Measurements from ENCODE around the gene SLC6A13. TPM values are rescaled to one million over a fixed set of nuclear protein-coding genes. Genes with fewer than 3 reads are reported as not detected.
A peak's percentile ranks its signal among the peaks of the same experiment; 100 is the strongest.

The SLC6A13 gene
- polyA plus RNA-seq, 2 of the 4 experiments (the other 2 are of a cell fraction), result 0.43 to 0.49 TPM

GRCh38 chr12:286531-287300 is 24.1 kb upstream of the SLC6A13 start:
- TF ChIP-seq EHF (CRISPR knock-in tag; IDR thresholded peaks at IDR 0.05), result no peak
- no peak for TF ChIP-seq HES2 (IDR thresholded peaks at IDR 0.05)
- no peak for TF ChIP-seq RCOR1 (IDR thresholded peaks at IDR 0.05; ENCODE audit: low read depth, low read length)
- no peak for TF ChIP-seq GATA3 (IDR thresholded peaks at IDR 0.05; ENCODE audit: borderline replicate concordance)
- TF ChIP-seq POLR2AphosphoS2 (conservative IDR thresholded peaks at IDR 0.05; ENCODE audit: low read length), result no peak
- no peak for TF ChIP-seq BHLHE40 (IDR thresholded peaks at IDR 0.05; ENCODE audit: low read depth, low read length)
- TF ChIP-seq CBX2 (IDR thresholded peaks at IDR 0.05; ENCODE audit: borderline replicate concordance, low read depth), result no peak
- no peak for TF ChIP-seq RARB (CRISPR knock-in tag; IDR thresholded peaks at IDR 0.05)
- TF ChIP-seq JUN (IDR thresholded peaks at IDR 0.05), result no peak
- WGBS (ENCODE audit: missing lambda C conversion rate), result 93% methylated on average over 5 of the region's 5 CpGs
- H3K4me2 ChIP-seq, result no peak overlapping the region
- CTCF ChIA-PET, result interaction anchor here (1.0 kb wide), 1 partner anchor 14 kb away, joined by 3 read pairs; no protein-coding TSS in a partner anchor
- no peaks in the 10 kb centered on the region; the same call in 2 of the 3 replicates for H3K4me1 ChIP-seq
- no peak for DNase-seq (ENCODE audit: low read depth in 1 of 2, low spot score in 1 of 2)
- FAIRE-seq, result peak; percentile 89
- no peak overlapping the region for H3K4me3 ChIP-seq
- no peak overlapping the region for H3K27ac ChIP-seq
- ATAC-seq, result no peak
- POLR2A ChIA-PET, result no interaction called here
- no peaks in the 10 kb centered on the region for H3K9me3 ChIP-seq

DNA sequence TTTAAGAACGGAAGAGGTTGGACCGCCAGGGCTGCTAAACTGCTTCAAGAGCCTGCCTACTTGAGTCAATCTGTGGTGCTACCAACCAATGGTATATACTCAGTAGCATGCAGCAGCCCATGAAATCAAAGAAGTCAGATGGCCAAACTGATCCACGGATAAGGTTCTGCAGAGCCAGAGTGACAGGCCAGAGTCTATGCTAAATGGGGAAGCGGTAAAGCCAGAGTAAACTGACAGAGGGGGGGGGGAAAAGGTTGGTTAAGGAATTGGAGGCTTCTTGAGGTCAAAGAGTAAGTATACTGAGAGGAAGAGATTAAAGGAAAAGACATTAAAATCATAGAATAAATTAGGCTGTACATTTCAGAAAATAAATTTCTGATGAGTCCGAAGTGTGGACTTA is 15.4 kb upstream of the SLC6A13 start:
- TF ChIP-seq CEBPB (IDR thresholded peaks at IDR 0.05), result no peak
- TF ChIP-seq NFE2L2 (conservative IDR thresholded peaks at IDR 0.05; ENCODE audit: low read length), result no peak
- no peak for TF ChIP-seq FOSB (CRISPR knock-in tag; IDR thresholded peaks at IDR 0.05)
- ChIA-PET POLR2A (no interaction called here), CTCF (interaction anchor here (2.5 kb wide), 1 partner anchor 15 kb away, joined by 6 read pairs; the partner anchor contains the start of gene SLC6A13)
- 94% methylated on average over 5 of the region's 5 CpGs for WGBS (ENCODE audit: missing lambda C conversion rate)
- H3K27ac ChIP-seq, result no peak overlapping the region
- H3K4me1 ChIP-seq, result no peaks in the 10 kb centered on the region
- H3K9me3 ChIP-seq, result no peaks in the 10 kb centered on the region
- FAIRE-seq (no peak), ATAC-seq (no peak), DNase-seq (ENCODE audit: low read depth in 1 of 2, low spot score in 1 of 2) (no peak)
- H3K4me2 ChIP-seq, result no peak overlapping the region
- H3K4me3 ChIP-seq, result no peak overlapping the region

DNA sequence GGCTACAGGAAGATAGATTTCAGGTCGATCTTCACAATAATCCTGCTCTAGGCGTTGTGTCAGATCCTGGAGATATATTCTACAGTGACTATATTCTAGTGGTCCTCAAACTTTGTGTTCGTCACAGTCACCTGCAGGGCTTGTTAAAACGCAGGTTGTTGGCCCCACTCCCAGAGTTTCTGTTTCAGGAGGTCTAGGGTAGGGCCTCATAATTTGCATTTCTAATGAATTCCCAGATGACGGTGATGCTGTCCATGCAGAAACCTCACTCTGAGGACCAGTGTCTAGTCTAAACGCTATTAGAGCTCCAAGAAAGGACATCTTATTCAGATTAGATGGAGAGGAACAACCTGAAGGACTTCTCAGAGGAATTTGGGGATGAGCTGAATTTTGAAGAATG is 13.2 kb upstream of the SLC6A13 start:
- 95% methylated on average over 6 of the region's 6 CpGs for WGBS (ENCODE audit: missing lambda C conversion rate)
- POLR2A ChIA-PET, result no interaction called here
- no peak overlapping the region for H3K27ac ChIP-seq
- no peak for DNase-seq (ENCODE audit: low read depth in 1 of 2, low spot score in 1 of 2)
- H3K4me3 ChIP-seq, result no peak overlapping the region
- H3K4me1 ChIP-seq, result no peaks in the 10 kb centered on the region
- H3K9me3 ChIP-seq, result no peaks in the 10 kb centered on the region
- CTCF ChIA-PET, result interaction anchor here (0.7 to 2.5 kb wide), 3 partner anchors 9 to 125 kb away, joined by 3 to 6 read pairs (median 3); partner anchors contain the start of gene SLC6A13
- TF ChIP-seq FOXS1 (CRISPR knock-in tag; IDR thresholded peaks at IDR 0.05) (no peak), ATOH8 (CRISPR knock-in tag; IDR thresholded peaks at IDR 0.05; ENCODE audit: low read depth) (no peak), ZSCAN20 (CRISPR knock-in tag; IDR thresholded peaks at IDR 0.05) (no peak), MYC (IDR thresholded peaks at IDR 0.05; ENCODE audit: borderline replicate concordance, low read length) (no peak), NPAS2 (CRISPR knock-in tag; IDR thresholded peaks at IDR 0.05; ENCODE audit: borderline replicate concordance) (no peak)
- H3K4me2 ChIP-seq, result no peak overlapping the region
- no peak for FAIRE-seq
- no peak for ATAC-seq

GRCh38 chr12:273382-273781 is 10.7 kb upstream of the SLC6A13 start:
- Histone ChIP-seq H3K4me2 (no peak overlapping the region), H3K4me1 (no peaks in the 10 kb centered on the region), H3K4me3 (no peak overlapping the region), H3K9me3 (no peaks in the 10 kb centered on the region), H3K27ac (no peak overlapping the region)
- FAIRE-seq, result no peak
- POLR2A ChIA-PET, result no interaction called here
- WGBS (ENCODE audit: missing lambda C conversion rate), result 79% methylated on average over 3 of the region's 3 CpGs
- TF ChIP-seq CHD2 (IDR thresholded peaks at IDR 0.05; ENCODE audit: low read length, partially characterized antibody), result no peak
- no peak for TF ChIP-seq CBX8 (IDR thresholded peaks at IDR 0.05)
- no peak for TF ChIP-seq JUN (IDR thresholded peaks at IDR 0.05)
- TF ChIP-seq CBX2 (IDR thresholded peaks at IDR 0.05; ENCODE audit: borderline replicate concordance, low read depth), result no peak
- no peak for TF ChIP-seq KDM5A (IDR thresholded peaks at IDR 0.05)
- no peak for TF ChIP-seq ESRRA (IDR thresholded peaks at IDR 0.05; ENCODE audit: borderline replicate concordance, low read length)
- TF ChIP-seq HOXB13 (CRISPR knock-in tag; IDR thresholded peaks at IDR 0.05; ENCODE audit: low read depth), result no peak
- no peak for TF ChIP-seq MYC (IDR thresholded peaks at IDR 0.05; ENCODE audit: borderline replicate concordance, low read length)
- TF ChIP-seq MAFK (IDR thresholded peaks at IDR 0.05; ENCODE audit: partially characterized antibody), result no peak
- no peak for TF ChIP-seq FOXS1 (CRISPR knock-in tag; IDR thresholded peaks at IDR 0.05)
- no peak for TF ChIP-seq EP300 (IDR thresholded peaks at IDR 0.05)
- no peak for TF ChIP-seq TFCP2L1 (CRISPR knock-in tag; IDR thresholded peaks at IDR 0.05)
- no peak for TF ChIP-seq FOSL2 (IDR thresholded peaks at IDR 0.05)
- no peak for TF ChIP-seq FOSL2 (CRISPR knock-in tag; IDR thresholded peaks at IDR 0.05)
- TF ChIP-seq, protein P1, sequence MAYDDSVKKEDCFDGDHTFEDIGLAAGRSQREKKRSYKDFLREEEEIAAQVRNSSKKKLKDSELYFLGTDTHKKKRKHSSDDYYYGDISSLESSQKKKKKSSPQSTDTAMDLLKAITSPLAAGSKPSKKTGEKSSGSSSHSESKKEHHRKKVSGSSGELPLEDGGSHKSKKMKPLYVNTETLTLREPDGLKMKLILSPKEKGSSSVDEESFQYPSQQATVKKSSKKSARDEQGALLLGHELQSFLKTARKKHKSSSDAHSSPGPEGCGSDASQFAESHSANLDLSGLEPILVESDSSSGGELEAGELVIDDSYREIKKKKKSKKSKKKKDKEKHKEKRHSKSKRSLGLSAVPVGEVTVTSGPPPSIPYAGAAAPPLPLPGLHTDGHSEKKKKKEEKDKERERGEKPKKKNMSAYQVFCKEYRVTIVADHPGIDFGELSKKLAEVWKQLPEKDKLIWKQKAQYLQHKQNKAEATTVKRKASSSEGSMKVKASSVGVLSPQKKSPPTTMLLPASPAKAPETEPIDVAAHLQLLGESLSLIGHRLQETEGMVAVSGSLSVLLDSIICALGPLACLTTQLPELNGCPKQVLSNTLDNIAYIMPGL (CRISPR knock-in tag; IDR thresholded peaks at IDR 0.05; ENCODE audit: borderline replicate concordance), result no peak
- CTCF ChIA-PET, result interaction anchor here (0.5 to 1.2 kb wide), 3 partner anchors 14 to 176 kb away, joined by 3 read pairs; no protein-coding TSS in a partner anchor
- no peak for ATAC-seq
- no peak for DNase-seq (ENCODE audit: low read depth in 1 of 2, low spot score in 1 of 2)
